Brain microvascular endothelial cell (primary cell): ENCODE results near the gene PDZK1IP1.

Experiments
- DNase-seq: peaks from one replicate; pipeline ENCODE4 v3.0.0-alpha.2; 2020
- H3K27ac ChIP-seq: fragments of 250-450 bp; sonication (Bioruptor Pico); 2 replicates; pipeline ENCODE4 v1.5.1; 2020; ENCODE audit warnings: mild to moderate bottlenecking, moderate library complexity
- H3K27me3 ChIP-seq: fragments of 250-450 bp; sonication (Bioruptor Pico); replicated peaks from 2 replicates; pipeline ENCODE4 v1.5.1; 2020; ENCODE audit warnings: mild to moderate bottlenecking
- H3K36me3 ChIP-seq: fragments of 250-450 bp; sonication (Bioruptor Pico); replicated peaks from 2 replicates; pipeline ENCODE4 v1.5.1; 2020; ENCODE audit warnings: mild to moderate bottlenecking
- H3K4me3 ChIP-seq: 2 replicates; pipeline ENCODE4 v1.5.1; 2011; ENCODE audit warnings: low read depth, mild to moderate bottlenecking, control low read depth, low read length, moderate library complexity
- in situ Hi-C: cut with HindIII; loops from 2 replicates; pipeline ENCODE4 v1.10.0; 2017; ENCODE audit warnings: low sequenced_read_pairs, low pct_ligation_motif_present
- TF ChIP-seq, protein P1 (sequence below): IDR thresholded peaks from 2 replicates; pipeline ENCODE4 v1.5.1; 2011; ENCODE audit warnings: low read depth, mild to moderate bottlenecking, moderate library complexity, low read length, control low read depth, inconsistent platforms; ENCODE audit errors: missing control alignments

Gene PDZK1IP1

DNA sequence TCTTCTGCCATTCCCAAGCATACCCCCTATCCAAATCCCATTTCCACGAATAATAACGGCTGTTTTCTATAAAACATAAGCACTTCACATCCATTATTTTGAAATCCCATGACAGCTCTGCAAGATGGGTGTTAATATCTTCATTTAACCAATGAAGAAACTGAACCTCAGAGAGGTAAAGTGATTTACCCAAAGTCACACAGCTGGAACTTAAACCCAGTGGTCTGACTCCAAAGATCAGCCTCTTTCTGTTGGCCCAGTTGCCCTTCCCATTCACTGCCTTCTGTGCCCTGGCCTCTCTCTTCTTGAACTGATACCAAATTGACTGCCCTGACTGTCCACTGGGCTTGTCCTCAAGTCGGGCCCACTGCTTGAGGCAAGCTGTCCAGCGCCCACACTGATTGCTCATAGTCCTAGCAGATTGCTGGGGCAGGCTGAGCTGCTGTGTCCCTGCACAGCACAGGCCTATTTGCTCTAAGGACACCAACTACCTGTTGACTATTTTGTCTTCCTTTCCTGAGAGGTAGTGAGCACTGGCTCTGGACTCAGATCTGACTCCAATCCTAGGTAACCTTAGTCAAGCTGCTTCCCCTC lies 22.9 kb upstream of the PDZK1IP1 start:
- H3K27ac ChIP-seq, result no peak overlapping the region
- no peaks in the 10 kb centered on the region for H3K36me3 ChIP-seq
- no peak for DNase-seq
- TF ChIP-seq, protein P1, sequence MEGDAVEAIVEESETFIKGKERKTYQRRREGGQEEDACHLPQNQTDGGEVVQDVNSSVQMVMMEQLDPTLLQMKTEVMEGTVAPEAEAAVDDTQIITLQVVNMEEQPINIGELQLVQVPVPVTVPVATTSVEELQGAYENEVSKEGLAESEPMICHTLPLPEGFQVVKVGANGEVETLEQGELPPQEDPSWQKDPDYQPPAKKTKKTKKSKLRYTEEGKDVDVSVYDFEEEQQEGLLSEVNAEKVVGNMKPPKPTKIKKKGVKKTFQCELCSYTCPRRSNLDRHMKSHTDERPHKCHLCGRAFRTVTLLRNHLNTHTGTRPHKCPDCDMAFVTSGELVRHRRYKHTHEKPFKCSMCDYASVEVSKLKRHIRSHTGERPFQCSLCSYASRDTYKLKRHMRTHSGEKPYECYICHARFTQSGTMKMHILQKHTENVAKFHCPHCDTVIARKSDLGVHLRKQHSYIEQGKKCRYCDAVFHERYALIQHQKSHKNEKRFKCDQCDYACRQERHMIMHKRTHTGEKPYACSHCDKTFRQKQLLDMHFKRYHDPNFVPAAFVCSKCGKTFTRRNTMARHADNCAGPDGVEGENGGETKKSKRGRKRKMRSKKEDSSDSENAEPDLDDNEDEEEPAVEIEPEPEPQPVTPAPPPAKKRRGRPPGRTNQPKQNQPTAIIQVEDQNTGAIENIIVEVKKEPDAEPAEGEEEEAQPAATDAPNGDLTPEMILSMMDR, result no peak
- in situ Hi-C loops, result no loop called here
- no peaks in the 10 kb centered on the region for H3K27me3 ChIP-seq
- H3K4me3 ChIP-seq, result no peak overlapping the region

- in situ Hi-C loops, result no loop called here
- Histone ChIP-seq H3K27ac (no peak overlapping the region), H3K4me3 (no peak overlapping the region), H3K27me3 (no peaks in the 10 kb centered on the region), H3K36me3 (no peaks in the 10 kb centered on the region)
- TF ChIP-seq, protein P1, result no peak
- no peak for DNase-seq
Observed at GRCh38 chr1:47211796-47212269, 22.0 kb upstream of the PDZK1IP1 start.

- in situ Hi-C loops, result no loop called here
- no peaks in the 10 kb centered on the region for H3K27me3 ChIP-seq
- TF ChIP-seq, protein P1, result no peak
- no peak overlapping the region for H3K27ac ChIP-seq
- DNase-seq, result no peak
- no peak overlapping the region for H3K4me3 ChIP-seq
- no peaks in the 10 kb centered on the region for H3K36me3 ChIP-seq
Observed at GRCh38 chr1:47210666-47211065, 20.8 kb upstream of the PDZK1IP1 start.

GRCh38 chr1:47209725-47210325 lies 20.0 kb upstream of the PDZK1IP1 start:
- Histone ChIP-seq H3K36me3 (no peaks in the 10 kb centered on the region), H3K4me3 (no peak overlapping the region), H3K27ac (no peak overlapping the region), H3K27me3 (no peaks in the 10 kb centered on the region)
- TF ChIP-seq, protein P1, result no peak
- no peak for DNase-seq
- in situ Hi-C loops, result no loop called here

- TF ChIP-seq, protein P1, result no peak
- in situ Hi-C loops, result no loop called here
- no peak for DNase-seq
- H3K27ac ChIP-seq, result no peak overlapping the region
- no peak overlapping the region for H3K4me3 ChIP-seq
- no peaks in the 10 kb centered on the region for H3K27me3 ChIP-seq
- no peaks in the 10 kb centered on the region for H3K36me3 ChIP-seq
Observed at GRCh38 chr1:47209091-47209490, 19.3 kb upstream of the PDZK1IP1 start.
